ENCODE results near the gene NT5C2.

DNA sequence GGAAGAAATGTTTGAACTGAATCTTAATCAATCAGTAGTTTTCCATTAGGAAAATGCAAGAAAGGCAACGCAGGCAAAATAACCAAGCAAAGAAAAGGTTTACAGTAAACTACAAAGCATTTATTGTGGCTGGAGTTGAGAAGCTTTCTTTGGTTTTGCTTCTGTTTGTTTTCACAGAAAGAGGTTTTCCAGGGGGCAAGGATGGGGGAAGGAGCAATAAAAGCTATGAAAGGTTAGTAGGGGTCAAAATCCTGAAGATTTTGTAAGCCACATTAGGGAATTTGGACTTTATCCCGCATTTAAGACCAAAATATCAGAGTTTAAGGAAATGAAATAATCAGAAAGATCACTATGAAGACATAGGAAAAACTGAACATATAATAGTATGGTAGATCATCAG is 51.1 kb downstream of the NT5C2 start:
- TF ChIP-seq, protein P1, sequence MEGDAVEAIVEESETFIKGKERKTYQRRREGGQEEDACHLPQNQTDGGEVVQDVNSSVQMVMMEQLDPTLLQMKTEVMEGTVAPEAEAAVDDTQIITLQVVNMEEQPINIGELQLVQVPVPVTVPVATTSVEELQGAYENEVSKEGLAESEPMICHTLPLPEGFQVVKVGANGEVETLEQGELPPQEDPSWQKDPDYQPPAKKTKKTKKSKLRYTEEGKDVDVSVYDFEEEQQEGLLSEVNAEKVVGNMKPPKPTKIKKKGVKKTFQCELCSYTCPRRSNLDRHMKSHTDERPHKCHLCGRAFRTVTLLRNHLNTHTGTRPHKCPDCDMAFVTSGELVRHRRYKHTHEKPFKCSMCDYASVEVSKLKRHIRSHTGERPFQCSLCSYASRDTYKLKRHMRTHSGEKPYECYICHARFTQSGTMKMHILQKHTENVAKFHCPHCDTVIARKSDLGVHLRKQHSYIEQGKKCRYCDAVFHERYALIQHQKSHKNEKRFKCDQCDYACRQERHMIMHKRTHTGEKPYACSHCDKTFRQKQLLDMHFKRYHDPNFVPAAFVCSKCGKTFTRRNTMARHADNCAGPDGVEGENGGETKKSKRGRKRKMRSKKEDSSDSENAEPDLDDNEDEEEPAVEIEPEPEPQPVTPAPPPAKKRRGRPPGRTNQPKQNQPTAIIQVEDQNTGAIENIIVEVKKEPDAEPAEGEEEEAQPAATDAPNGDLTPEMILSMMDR (IDR thresholded peaks at IDR 0.05; ENCODE audit: low read depth, low read length, poor library complexity, severe bottlenecking), result no peak
- no peak for TF ChIP-seq EZH2phosphoT487 (IDR thresholded peaks at IDR 0.05; ENCODE audit: borderline replicate concordance, low read length)
